Testis (tissue), 2 donors: Measurements from ENCODE around the gene PRR7.

ENCODE experiments used
- POLR2A ChIP-seq: fragments of 450-650 bp; IDR thresholded peaks from one replicate; pipeline ENCODE4 v1.6.1; 2017; ENCODE audit warnings: antibody characterized with exemption, mild to moderate bottlenecking, moderate library complexity
- TF ChIP-seq, protein P1 (sequence below), 3 experiments: fragments of 450-650 bp in 2 of 3; fragments of 200-600 bp in 1 of 3; sonication (generic) in 1 of 3; IDR thresholded peaks; one replicate each; pipeline ENCODE4 v1.5.1; 2016 to 2019; ENCODE audit warnings: antibody characterized with exemption in 3 of 3, mild to moderate bottlenecking in 2 of 3, moderate library complexity in 1 of 3

DNA sequence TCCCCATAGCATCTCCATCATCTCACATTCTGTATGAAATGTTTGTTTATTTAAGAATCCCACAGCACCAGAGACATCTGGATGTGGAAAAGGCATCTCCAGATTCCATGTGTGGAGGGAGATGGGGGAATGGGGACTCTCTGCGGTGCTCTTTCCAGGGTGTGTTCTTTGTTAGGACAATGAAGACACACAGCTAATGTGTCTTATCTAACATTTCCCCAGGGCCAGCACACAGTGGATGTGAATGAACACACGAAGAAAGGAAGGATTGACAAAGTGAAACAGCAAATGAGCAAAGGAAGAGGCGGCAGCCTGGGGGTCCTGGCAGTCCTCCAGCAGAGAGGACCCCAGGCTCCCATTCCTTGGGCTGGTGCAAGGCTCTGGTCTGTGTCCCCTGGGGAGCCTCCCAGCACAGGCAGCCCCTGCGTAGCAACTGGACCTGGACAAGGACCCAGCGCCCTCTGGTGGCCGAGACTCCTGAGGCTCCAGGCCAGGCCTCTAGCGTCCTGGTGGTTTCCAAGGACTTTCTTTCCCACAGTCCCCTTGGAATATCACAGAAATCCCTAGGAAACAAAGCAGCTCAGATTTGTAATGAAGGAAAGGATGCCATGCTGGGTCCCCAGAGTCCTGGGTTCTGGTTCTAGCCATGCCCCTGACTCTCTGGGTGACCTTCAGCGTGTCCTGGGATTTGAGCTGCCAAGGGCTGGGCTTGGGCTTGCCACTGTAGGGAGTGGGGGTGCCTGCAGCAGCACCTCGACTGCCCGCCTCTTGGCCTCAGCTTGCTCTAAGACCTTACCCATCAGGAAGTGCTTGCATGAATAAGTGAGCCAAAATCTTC, 54.3 kb downstream of the PRR7 start:
- TF ChIP-seq, protein P1, sequence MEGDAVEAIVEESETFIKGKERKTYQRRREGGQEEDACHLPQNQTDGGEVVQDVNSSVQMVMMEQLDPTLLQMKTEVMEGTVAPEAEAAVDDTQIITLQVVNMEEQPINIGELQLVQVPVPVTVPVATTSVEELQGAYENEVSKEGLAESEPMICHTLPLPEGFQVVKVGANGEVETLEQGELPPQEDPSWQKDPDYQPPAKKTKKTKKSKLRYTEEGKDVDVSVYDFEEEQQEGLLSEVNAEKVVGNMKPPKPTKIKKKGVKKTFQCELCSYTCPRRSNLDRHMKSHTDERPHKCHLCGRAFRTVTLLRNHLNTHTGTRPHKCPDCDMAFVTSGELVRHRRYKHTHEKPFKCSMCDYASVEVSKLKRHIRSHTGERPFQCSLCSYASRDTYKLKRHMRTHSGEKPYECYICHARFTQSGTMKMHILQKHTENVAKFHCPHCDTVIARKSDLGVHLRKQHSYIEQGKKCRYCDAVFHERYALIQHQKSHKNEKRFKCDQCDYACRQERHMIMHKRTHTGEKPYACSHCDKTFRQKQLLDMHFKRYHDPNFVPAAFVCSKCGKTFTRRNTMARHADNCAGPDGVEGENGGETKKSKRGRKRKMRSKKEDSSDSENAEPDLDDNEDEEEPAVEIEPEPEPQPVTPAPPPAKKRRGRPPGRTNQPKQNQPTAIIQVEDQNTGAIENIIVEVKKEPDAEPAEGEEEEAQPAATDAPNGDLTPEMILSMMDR (IDR thresholded peaks at IDR 0.05): peak; percentile 83 to 95 (median 88)
- TF ChIP-seq POLR2A: no peak
